C4-2B (cell line): Measurements from ENCODE around the gene PCAT7.

Experiments
- ZFX ChIP-seq: fragments of 450-650 bp; IDR thresholded peaks from 2 replicates; pipeline ENCODE4 v1.6.1; 2017
- TF ChIP-seq, protein P1 (sequence below): fragments of 450-650 bp; conservative IDR thresholded peaks from 2 replicates; pipeline ENCODE4 v1.5.1; 2017; ENCODE audit warnings: mild to moderate bottlenecking

DNA sequence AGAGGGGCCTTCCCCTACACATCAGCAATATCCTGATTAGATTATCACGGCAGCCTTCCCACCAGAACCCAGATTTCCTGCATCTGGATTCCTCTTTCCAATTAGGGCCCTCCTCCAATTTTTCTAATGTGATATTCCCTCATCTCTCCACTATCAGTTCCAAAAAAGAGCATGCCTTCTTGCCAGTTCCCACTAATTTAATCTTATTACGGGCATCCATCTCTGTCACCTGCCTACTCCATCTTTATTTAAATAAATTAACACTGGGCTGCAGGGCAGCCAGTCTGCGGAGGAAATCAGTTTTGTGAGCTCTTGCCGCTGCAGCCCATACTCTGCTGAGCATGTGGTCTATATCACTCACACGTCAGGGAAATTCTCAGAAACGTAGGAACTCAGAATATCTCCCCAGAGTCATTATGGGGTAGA, 55.3 kb downstream of the PCAT7 start:
- TF ChIP-seq, protein P1, sequence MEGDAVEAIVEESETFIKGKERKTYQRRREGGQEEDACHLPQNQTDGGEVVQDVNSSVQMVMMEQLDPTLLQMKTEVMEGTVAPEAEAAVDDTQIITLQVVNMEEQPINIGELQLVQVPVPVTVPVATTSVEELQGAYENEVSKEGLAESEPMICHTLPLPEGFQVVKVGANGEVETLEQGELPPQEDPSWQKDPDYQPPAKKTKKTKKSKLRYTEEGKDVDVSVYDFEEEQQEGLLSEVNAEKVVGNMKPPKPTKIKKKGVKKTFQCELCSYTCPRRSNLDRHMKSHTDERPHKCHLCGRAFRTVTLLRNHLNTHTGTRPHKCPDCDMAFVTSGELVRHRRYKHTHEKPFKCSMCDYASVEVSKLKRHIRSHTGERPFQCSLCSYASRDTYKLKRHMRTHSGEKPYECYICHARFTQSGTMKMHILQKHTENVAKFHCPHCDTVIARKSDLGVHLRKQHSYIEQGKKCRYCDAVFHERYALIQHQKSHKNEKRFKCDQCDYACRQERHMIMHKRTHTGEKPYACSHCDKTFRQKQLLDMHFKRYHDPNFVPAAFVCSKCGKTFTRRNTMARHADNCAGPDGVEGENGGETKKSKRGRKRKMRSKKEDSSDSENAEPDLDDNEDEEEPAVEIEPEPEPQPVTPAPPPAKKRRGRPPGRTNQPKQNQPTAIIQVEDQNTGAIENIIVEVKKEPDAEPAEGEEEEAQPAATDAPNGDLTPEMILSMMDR, result no peak
- TF ChIP-seq ZFX, result no peak
